GM12864 (cell line): ENCODE measurements around the gene DOCK8.

Source experiments
- DNase-seq: peaks from one replicate; pipeline ENCODE4 v3.0.0-alpha.2; 2011; ENCODE audit warnings: low read depth
- H3K4me3 ChIP-seq: 2 replicates; pipeline ENCODE4 v1.5.1; 2011; ENCODE audit warnings: mild to moderate bottlenecking, low read depth, low read length, control low read depth
- TF ChIP-seq, protein P1 (sequence below): IDR thresholded peaks from 2 replicates; pipeline ENCODE4 v1.5.1; 2011; ENCODE audit warnings: low read depth, mild to moderate bottlenecking, moderate library complexity, low read length, control low read depth, inconsistent platforms; ENCODE audit errors: missing control alignments

The DOCK8 gene

DNA sequence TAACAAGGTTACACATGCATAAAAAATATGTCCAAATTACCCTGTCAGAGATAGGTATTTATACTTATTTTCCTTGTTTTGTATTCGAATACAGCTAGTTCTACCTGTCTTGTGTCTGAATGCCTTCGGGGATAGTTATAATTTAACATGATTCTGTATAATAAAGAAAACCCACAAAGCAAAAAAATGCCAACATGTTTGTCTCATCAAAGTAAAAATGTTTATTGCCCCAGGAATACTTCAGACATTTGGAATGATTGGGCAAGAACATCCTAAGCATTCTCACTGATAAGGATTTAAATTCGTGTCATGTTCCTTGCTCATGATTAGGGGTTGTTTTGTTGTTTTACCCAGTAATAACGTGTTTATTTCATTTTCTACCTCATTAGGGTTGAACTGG, 74.5 kb downstream of the DOCK8 start:
- no peak for DNase-seq
- TF ChIP-seq, protein P1, sequence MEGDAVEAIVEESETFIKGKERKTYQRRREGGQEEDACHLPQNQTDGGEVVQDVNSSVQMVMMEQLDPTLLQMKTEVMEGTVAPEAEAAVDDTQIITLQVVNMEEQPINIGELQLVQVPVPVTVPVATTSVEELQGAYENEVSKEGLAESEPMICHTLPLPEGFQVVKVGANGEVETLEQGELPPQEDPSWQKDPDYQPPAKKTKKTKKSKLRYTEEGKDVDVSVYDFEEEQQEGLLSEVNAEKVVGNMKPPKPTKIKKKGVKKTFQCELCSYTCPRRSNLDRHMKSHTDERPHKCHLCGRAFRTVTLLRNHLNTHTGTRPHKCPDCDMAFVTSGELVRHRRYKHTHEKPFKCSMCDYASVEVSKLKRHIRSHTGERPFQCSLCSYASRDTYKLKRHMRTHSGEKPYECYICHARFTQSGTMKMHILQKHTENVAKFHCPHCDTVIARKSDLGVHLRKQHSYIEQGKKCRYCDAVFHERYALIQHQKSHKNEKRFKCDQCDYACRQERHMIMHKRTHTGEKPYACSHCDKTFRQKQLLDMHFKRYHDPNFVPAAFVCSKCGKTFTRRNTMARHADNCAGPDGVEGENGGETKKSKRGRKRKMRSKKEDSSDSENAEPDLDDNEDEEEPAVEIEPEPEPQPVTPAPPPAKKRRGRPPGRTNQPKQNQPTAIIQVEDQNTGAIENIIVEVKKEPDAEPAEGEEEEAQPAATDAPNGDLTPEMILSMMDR: no peak
- no peak overlapping the region for H3K4me3 ChIP-seq

DNA sequence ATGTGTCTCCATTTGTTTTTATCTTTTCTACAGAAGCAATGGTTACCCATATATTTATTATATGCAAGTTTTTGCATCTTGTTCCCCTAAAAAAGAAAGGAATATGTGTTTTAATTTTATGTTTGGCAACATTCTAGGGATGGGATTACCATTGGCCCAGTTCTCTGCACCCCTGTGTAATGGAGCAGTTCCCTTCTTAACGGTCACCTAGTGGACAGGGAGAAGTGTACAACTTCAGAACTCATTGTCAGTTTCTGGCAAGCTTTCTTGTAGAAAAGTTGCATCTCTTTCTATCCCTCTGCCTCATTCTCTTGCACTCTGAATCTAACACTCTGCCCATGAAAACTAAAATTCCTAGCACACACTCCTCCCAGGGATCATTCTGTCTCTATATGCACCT, 78.2 kb downstream of the DOCK8 start:
- TF ChIP-seq, protein P1: peak; percentile 29
- H3K4me3 ChIP-seq: no peak overlapping the region
- no peak for DNase-seq

DNA sequence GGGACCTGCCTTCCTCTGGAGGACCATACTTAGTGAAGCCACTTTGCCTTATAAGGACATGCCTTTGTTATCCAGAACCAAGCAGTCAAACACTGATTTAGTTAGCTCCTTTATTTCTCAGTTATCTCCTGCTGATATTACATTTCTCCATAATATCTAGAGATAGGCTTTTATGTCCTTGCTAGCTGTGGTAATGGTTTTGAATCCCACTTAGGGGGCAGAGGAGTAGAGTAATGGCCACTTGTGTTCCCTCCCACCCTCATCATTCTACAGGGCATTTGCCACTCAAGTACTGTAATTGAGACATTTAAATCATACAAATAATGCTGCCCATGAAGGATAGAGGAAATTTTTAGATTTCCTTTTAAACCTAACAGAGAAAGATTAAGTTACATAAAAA, 80.9 kb downstream of the DOCK8 start:
- TF ChIP-seq, protein P1: no peak
- H3K4me3 ChIP-seq: no peak overlapping the region
- no peak for DNase-seq

DNA sequence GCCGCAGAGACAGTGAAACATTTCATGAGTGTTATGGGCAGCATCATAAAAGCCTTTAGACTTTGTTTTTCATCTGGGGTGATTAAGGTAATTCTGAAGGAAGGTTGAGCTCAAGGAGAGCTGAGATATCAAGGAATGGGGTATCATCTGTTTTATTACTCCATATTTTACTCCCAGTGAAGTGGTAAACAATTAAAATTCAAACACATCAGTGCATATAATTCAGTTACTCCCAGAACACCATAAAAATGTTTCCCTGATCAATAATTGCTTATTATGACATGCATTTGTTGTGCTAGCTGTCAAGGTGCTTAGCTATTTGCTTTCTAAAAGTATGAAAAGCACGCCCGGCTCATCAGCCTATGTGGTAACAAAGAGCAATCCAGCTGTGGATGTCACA, 81.7 kb downstream of the DOCK8 start:
- TF ChIP-seq, protein P1: no peak
- H3K4me3 ChIP-seq: no peak overlapping the region
- no peak for DNase-seq

DNA sequence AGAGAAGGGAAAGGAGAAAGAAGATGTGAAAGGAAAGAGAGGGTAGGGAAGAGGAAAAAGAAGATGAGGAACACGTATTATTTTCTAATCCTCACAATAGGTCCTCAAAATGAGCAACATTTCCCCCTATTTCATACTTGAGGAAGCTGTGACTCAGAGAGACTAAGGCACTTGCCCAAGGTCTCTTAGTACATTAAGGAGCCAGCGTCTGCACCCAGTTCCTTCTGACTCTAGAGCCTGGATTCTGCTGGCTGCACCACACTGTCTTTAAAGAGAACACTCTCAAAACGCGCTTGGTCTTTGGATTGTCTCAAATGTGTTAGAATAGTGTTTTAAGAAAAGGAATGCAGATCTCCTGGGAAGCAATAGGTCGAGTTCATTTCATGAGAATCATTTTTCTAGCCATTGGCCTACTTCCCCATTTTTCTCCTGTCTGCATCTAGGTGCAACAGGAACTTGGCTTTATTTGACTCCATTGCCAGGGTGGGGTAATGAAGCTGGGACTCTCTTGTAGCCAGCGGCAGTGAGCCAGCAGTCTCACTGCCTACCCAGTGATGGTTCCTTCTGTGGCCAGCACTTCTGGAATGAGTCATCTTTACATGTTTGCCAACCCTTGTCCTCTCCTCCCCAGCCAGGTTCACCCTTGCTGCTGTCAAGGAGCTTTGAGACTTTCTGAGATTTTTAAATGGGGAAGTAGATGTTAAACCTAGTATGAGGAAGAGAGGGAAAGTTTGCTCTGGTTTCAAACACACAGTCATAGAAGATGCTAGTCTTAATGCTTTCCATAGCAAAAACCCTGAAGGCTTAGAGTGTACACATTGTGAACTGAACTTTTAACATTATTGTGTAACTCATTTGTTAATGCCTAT, 82.7 kb downstream of the DOCK8 start:
- no peak overlapping the region for H3K4me3 ChIP-seq
- TF ChIP-seq, protein P1: no peak
- DNase-seq: peak; percentile 71

DNA sequence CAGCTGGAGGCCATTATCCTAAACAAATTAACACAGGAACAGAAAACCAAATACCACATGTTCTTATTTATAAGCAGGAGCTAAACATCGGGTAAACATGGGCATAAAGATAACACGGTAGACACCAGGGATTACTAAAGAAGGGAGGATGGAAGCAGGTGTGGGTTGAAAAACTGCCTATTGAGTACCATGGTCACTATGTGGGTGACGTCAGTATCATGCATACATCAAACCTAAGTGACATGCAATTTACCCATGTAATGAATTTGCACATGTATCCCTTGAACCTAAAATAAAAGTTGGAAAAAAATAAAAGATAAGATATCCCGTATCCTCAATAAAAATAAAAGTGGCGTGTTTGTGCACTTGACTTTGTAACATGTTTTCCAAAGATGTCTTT, 88.8 kb downstream of the DOCK8 start:
- H3K4me3 ChIP-seq: no peak overlapping the region
- no peak for DNase-seq
- TF ChIP-seq, protein P1: no peak

DNA sequence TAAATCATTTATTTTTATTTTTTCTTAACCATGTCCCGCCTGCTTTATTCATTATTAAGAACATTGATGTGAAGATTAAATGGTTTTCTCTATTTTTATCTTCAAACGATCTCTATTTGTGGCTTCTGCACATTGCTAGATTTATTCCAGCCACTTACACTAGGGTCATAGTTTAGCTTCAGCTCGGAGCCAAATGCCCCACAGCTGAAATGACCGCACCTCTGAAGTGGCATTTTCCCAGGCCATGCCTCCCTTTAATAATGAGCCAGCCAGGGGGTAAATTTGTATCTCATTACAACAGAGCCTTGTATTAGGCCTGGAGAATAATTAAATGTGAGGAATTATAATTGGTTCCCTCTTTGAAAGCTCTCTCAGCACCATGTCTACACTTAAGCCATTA, 89.4 kb downstream of the DOCK8 start:
- no peak overlapping the region for H3K4me3 ChIP-seq
- no peak for DNase-seq

More for the DNA sequence above, 89.4 kb downstream of the DOCK8 start:
- TF ChIP-seq, protein P1: no peak
